IPS DF 6.9 (cell line): ENCODE results near the gene CSTPP1.
A peak's percentile ranks its signal among the peaks of the same experiment; 100 is the strongest.
"Not testable (repeated sequence)": the region's sequence is repeated elsewhere in the genome, so short reads cannot be mapped to it uniquely, and the experiment has no call there.

ENCODE experiments used
- DNase-seq: peaks from one replicate; pipeline ENCODE4 v3.0.0-alpha.2; 2013; ENCODE audit warnings: low read depth, low spot score
- H3K27ac ChIP-seq: one replicate; pipeline ENCODE4 v1.5.1; 2013; ENCODE audit warnings: low read length, control low read depth
- H3K27me3 ChIP-seq: 2 replicates; pipeline ENCODE4 v1.6.1; 2013; ENCODE audit warnings: mild to moderate bottlenecking, low read length; ENCODE audit not compliant: control insufficient read depth, insufficient read depth
- H3K36me3 ChIP-seq: 2 replicates; pipeline ENCODE4 v1.6.1; 2013; ENCODE audit warnings: low read length; ENCODE audit not compliant: control insufficient read depth, insufficient read depth
- H3K4me1 ChIP-seq: 2 replicates; pipeline ENCODE4 v1.6.1; 2013; ENCODE audit warnings: low read length; ENCODE audit not compliant: control insufficient read depth, insufficient read depth
- H3K4me3 ChIP-seq: 2 replicates; pipeline ENCODE4 v1.5.1; 2013; ENCODE audit warnings: mild to moderate bottlenecking, low read length
- H3K9me3 ChIP-seq: 2 replicates; pipeline ENCODE4 v1.6.1; 2013; ENCODE audit warnings: low read length, inconsistent platforms; ENCODE audit not compliant: control insufficient read depth, insufficient read depth
- WGBS: extraction: QIAGEN DNeasy Blood & Tissue Kit; methylation state at CpG from one replicate; pipeline ENCODE4 v1.1.7; 2013; ENCODE audit warnings: mixed read lengths, missing lambda C conversion rate; ENCODE audit not compliant: insufficient read length, insufficient coverage; 5-methylcytosine and 5-hydroxymethylcytosine counted together

The CSTPP1 gene

DNA sequence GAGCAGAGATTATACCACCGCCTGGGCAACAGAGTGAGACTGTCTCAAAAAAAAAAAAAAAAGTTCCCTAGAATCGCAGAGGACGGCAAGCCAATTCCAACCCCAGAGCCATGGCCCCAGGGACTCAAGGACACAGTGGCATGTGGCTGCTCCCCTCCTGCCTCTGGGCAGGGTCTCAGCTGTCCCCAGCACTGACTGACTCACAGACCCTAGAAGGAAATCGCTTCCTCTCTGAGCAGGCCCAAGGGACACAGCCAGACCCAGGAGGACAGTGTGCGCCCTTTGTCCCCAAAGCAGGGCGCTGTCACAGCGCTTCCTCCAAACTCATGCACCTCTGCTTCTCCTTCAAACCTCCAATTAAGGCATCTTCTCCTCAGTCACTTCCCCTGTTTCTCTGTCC, 247.4 kb downstream of the CSTPP1 start:
- Histone ChIP-seq H3K9me3 (no peaks in the 10 kb centered on the region), H3K36me3 (peaks cover 12% of the 10 kb centered on the region; the same call in 1 of the 2 replicates)
- no CpG with 5 or more reads among the region's 7 CpGs for WGBS

GRCh38 chr11:47184711-47185304, 248.2 kb downstream of the CSTPP1 start:
- Histone ChIP-seq H3K4me3 (peak overlapping the region; percentile 49; the same call in 1 of the 2 replicates), H3K27ac (no peak overlapping the region), H3K36me3 (0 out of 2 replicates have a peak, but pooled peaks cover 5% of the 10 kb centered on the region), H3K4me1 (0 out of 2 replicates have a peak, but pooled peaks cover 2% of the 10 kb centered on the region), H3K27me3 (no peaks in the 10 kb centered on the region), H3K9me3 (no peaks in the 10 kb centered on the region)
- no CpG with 5 or more reads among the region's 13 CpGs for WGBS
- no peak for DNase-seq

More for the DNA sequence above, 247.4 kb downstream of the CSTPP1 start:
- Histone ChIP-seq H3K27ac (no peak overlapping the region), H3K4me1 (0 out of 2 replicates have a peak, but pooled peaks cover 2% of the 10 kb centered on the region), H3K4me3 (no peak overlapping the region), H3K27me3 (no peaks in the 10 kb centered on the region)
- DNase-seq, result no peak

GRCh38 chr11:47185305-47186075, 248.9 kb downstream of the CSTPP1 start:
- no peaks in the 10 kb centered on the region for H3K27me3 ChIP-seq
- no peak for DNase-seq
- H3K27ac ChIP-seq, result no peak overlapping the region
- 0 out of 2 replicates have a peak, but pooled peaks cover 3% of the 10 kb centered on the region for H3K36me3 ChIP-seq
- H3K9me3 ChIP-seq, result no peaks in the 10 kb centered on the region
- peak overlapping the region; percentile 49 for H3K4me3 ChIP-seq
- no CpG with 5 or more reads among the region's 50 CpGs for WGBS
- H3K4me1 ChIP-seq, result 0 out of 2 replicates have a peak, but pooled peaks cover 2% of the 10 kb centered on the region

GRCh38 chr11:47186076-47186699, 249.6 kb downstream of the CSTPP1 start, which contains the start of gene PACSIN3:
TSS of gene PACSIN3 (minus strand) at chr11:47186434. CDS start at chr11:47182727, 3,707 bp downstream.
- Histone ChIP-seq H3K36me3 (0 out of 2 replicates have a peak, but pooled peaks cover 3% of the 10 kb centered on the region), H3K4me1 (0 out of 2 replicates have a peak, but pooled peaks cover 2% of the 10 kb centered on the region), H3K4me3 (peak within 1 kb of the TSS; percentile 49), H3K27ac (no peak within 1 kb of the TSS), H3K9me3 (no peaks in the 10 kb centered on the region), H3K27me3 (no peaks in the 10 kb centered on the region)
- no peak for DNase-seq
- no CpG with 5 or more reads among the region's 80 CpGs for WGBS

- H3K4me1 ChIP-seq, result 0 out of 2 replicates have a peak, but pooled peaks cover 2% of the 10 kb centered on the region
- H3K4me3 ChIP-seq, result peak overlapping the region; percentile 49; the same call in 1 of the 2 replicates
- H3K27ac ChIP-seq, result no peak overlapping the region
- 0 out of 2 replicates have a peak, but pooled peaks cover 3% of the 10 kb centered on the region for H3K36me3 ChIP-seq
- no peaks in the 10 kb centered on the region for H3K9me3 ChIP-seq
- WGBS, result no CpG with 5 or more reads among the region's 63 CpGs
- no peaks in the 10 kb centered on the region for H3K27me3 ChIP-seq
- peak; percentile 48 for DNase-seq
These were observed 250.4 kb downstream of the CSTPP1 start for GRCh38 chr11:47186700-47187695.

- no peaks in the 10 kb centered on the region for H3K9me3 ChIP-seq
- H3K4me3 ChIP-seq, result peak overlapping the region; percentile 49; the same call in 1 of the 2 replicates
- no peak overlapping the region for H3K27ac ChIP-seq
- DNase-seq, result no peak
- H3K4me1 ChIP-seq, result 0 out of 2 replicates have a peak, but pooled peaks cover 2% of the 10 kb centered on the region
- no peaks in the 10 kb centered on the region for H3K27me3 ChIP-seq
- WGBS, result no CpG with 5 or more reads among the region's 5 CpGs
- no peaks in the 10 kb centered on the region for H3K36me3 ChIP-seq
These were observed 251.2 kb downstream of the CSTPP1 start for GRCh38 chr11:47187723-47188122.

- WGBS, result no CpG with 5 or more reads among the region's 1 CpG
These were observed 251.7 kb downstream of the CSTPP1 start for GRCh38 chr11:47188259-47188658.

DNA sequence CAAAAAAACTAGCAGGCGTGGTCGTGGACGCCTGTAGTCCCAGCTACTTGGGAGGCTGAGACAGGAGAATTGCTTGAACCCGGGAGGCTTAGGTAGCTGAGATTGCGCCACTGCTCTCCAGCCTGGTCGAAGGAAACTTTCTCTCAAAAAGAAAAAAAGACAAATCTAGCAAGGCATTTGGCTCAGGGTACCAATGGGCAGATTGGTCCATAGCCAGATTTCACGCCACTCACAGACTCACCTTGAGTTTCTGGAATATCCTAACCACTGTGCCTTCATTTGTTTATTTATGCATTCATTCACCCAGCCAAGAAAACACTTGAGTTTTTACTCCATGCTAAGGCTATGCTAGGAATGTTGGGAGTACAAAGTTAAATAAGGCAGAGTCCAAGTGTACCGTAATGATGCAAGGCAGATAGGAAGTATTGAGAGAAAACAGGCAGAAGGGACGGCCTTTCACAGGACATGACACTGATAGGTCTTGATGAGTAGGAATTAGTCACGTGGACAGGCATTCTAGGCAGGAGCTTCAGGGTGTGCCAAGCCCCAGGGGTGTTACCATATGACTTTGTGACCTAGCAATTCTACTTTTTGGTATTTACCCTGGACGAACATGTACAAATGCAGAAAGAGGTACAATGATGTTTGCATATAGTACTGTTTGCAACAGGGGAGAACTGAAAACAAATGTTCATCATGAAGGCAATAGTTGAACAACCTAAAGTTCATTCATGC, 252.7 kb downstream of the CSTPP1 start:
- no CpG with 5 or more reads among the region's 11 CpGs for WGBS
- DNase-seq, result no peak
- Histone ChIP-seq H3K4me3 (no peak overlapping the region), H3K36me3 (no peaks in the 10 kb centered on the region), H3K27ac (no peak overlapping the region), H3K4me1 (no peaks in the 10 kb centered on the region), H3K27me3 (no peaks in the 10 kb centered on the region), H3K9me3 (no peaks in the 10 kb centered on the region)

More at GRCh38 chr11:47188259-47188658, 251.7 kb downstream of the CSTPP1 start:
- no peak for DNase-seq
- Histone ChIP-seq H3K4me3 (no peak overlapping the region), H3K36me3 (no peaks in the 10 kb centered on the region), H3K27ac (no peak overlapping the region), H3K9me3 (no peaks in the 10 kb centered on the region), H3K27me3 (no peaks in the 10 kb centered on the region), H3K4me1 (0 out of 2 replicates have a peak, but pooled peaks cover 2% of the 10 kb centered on the region)

GRCh38 chr11:47191137-47191536, 254.6 kb downstream of the CSTPP1 start:
- H3K9me3 ChIP-seq, H3K27ac ChIP-seq, H3K4me1 ChIP-seq, H3K4me3 ChIP-seq, DNase-seq, H3K27me3 ChIP-seq, H3K36me3 ChIP-seq: not testable (repeated sequence)
- WGBS, result no CpG with 5 or more reads among the region's 10 CpGs
